Calu3 (cell line): ENCODE measurements around the gene GPNMB. TPM values are rescaled to one million over a fixed set of nuclear protein-coding genes. Genes with fewer than 3 reads are reported as not detected.
"Not testable (repeated sequence)": the region's sequence is repeated elsewhere in the genome, so short reads cannot be mapped to it uniquely, and the experiment has no call there.

Experiments
- BruUV-seq: library from RNA; stranded (reverse); fragments of 400-500 nt; replicated peaks from 2 replicates; lab custom pipeline; 2021; lab: Mats Ljungman, UMichigan
- CTCF ChIA-PET: fragments of 300-600 bp; sonication (Branson Sonifier 250); formaldehyde crosslinking; loops from one replicate; lab custom pipeline; 2022; ENCODE audit warnings: antibody characterized with exemption; lab: Charles Lee
- DNase-seq: peaks from one replicate; pipeline ENCODE4 v3.0.0; 2022
- H3K27ac Mint-ChIP-seq: one replicate; pipeline ENCODE4 v1.8.0; 2022; ENCODE audit warnings: mixed read lengths; ENCODE audit not compliant: unreplicated experiment
- H3K27me3 Mint-ChIP-seq: one replicate; pipeline ENCODE4 v1.8.0; 2022; ENCODE audit warnings: mixed read lengths; ENCODE audit not compliant: unreplicated experiment
- H3K36me3 Mint-ChIP-seq: one replicate; pipeline ENCODE4 v1.8.0; 2022; ENCODE audit warnings: mild to moderate bottlenecking, moderate library complexity, mixed read lengths; ENCODE audit not compliant: insufficient read depth, unreplicated experiment
- H3K4me1 Mint-ChIP-seq: one replicate; pipeline ENCODE4 v1.8.0; 2022; ENCODE audit warnings: mild to moderate bottlenecking, low read depth, mixed read lengths; ENCODE audit not compliant: unreplicated experiment
- H3K4me3 Mint-ChIP-seq: one replicate; pipeline ENCODE4 v1.8.0; 2022; ENCODE audit warnings: mild to moderate bottlenecking, low read depth, moderate library complexity, mixed read lengths; ENCODE audit not compliant: unreplicated experiment
- H3K9me3 Mint-ChIP-seq: one replicate; pipeline ENCODE4 v1.8.0; 2022; ENCODE audit warnings: low read depth, mixed read lengths; ENCODE audit not compliant: unreplicated experiment
- intact Hi-C: fragments of 100-400 bp; cut with micrococcal nuclease; formaldehyde crosslinking; loops from one replicate; pipeline ENCODE4 v1.10.0; 2022; ENCODE audit not compliant: unreplicated experiment
- total RNA-seq: library from RNA; stranded (reverse); gene quantifications from 2 replicates; pipeline ENCODE4 v1.2.3, GENCODE V29; 2022
- TF ChIP-seq, protein P1 (sequence below): fragments of 200-600 bp; IDR thresholded peaks from one replicate; pipeline ENCODE4 v1.8.0; 2022; ENCODE audit warnings: antibody characterized with exemption; ENCODE audit not compliant: unreplicated experiment

GPNMB gene
- total RNA-seq, 1 experiment from 2014 or later: 5.8 TPM

DNA sequence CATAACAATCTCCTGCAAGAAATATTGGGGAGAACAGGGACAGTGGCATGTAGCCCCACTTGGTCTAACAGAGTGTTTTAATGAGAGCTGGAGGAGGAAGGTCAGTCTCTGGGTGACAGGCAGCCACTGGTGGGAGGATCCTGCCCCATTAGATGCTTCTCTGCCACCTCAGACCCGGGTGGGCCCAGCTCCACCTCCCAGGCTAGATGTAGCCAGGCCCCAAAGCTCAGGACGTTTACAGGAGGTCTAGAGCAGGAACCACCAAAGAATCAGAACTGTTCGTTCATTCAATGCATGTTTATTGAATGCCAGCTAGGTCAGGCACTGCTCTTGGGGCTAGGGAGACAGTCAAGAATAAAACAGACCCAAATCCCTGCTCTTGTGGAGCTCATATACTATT lies 28.4 kb upstream of the GPNMB start:
- CTCF ChIA-PET: no interaction called here
- Mint-ChIP-seq H3K36me3 (no peaks in the 10 kb centered on the region), H3K27ac (no peak overlapping the region), H3K27me3 (peaks cover 3% of the 10 kb centered on the region), H3K4me1 (no peaks in the 10 kb centered on the region), H3K9me3 (no peaks in the 10 kb centered on the region), H3K4me3 (no peak overlapping the region)
- intact Hi-C loops: no loop called here
- DNase-seq: no peak
- TF ChIP-seq, protein P1, sequence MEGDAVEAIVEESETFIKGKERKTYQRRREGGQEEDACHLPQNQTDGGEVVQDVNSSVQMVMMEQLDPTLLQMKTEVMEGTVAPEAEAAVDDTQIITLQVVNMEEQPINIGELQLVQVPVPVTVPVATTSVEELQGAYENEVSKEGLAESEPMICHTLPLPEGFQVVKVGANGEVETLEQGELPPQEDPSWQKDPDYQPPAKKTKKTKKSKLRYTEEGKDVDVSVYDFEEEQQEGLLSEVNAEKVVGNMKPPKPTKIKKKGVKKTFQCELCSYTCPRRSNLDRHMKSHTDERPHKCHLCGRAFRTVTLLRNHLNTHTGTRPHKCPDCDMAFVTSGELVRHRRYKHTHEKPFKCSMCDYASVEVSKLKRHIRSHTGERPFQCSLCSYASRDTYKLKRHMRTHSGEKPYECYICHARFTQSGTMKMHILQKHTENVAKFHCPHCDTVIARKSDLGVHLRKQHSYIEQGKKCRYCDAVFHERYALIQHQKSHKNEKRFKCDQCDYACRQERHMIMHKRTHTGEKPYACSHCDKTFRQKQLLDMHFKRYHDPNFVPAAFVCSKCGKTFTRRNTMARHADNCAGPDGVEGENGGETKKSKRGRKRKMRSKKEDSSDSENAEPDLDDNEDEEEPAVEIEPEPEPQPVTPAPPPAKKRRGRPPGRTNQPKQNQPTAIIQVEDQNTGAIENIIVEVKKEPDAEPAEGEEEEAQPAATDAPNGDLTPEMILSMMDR: no peak
- no TSS peak for BruUV-seq

- H3K27ac Mint-ChIP-seq: no peak overlapping the region
- TF ChIP-seq, protein P1: no peak
These were observed 25.8 kb upstream of the GPNMB start for GRCh38 chr7:23220690-23221305.

GRCh38 chr7:23222439-23223030 lies 24.0 kb upstream of the GPNMB start:
- CTCF ChIA-PET: interaction anchor here (0.6 to 1.5 kb wide), 4 partner anchors 11 to 1759 kb away, joined by 3 to 6 read pairs (median 3); no protein-coding TSS in a partner anchor
- intact Hi-C loops: no loop called here
- no peak overlapping the region for H3K4me3 Mint-ChIP-seq
- TF ChIP-seq, protein P1: no peak
- H3K4me1 Mint-ChIP-seq: no peaks in the 10 kb centered on the region
- DNase-seq: peak; percentile 25
- H3K27me3 Mint-ChIP-seq: peaks cover 20% of the 10 kb centered on the region
- no peaks in the 10 kb centered on the region for H3K36me3 Mint-ChIP-seq
- H3K27ac Mint-ChIP-seq: no peak overlapping the region
- no peaks in the 10 kb centered on the region for H3K9me3 Mint-ChIP-seq
- no TSS peak for BruUV-seq

More at GRCh38 chr7:23220690-23221305, 25.8 kb upstream of the GPNMB start:
- no peak for DNase-seq
- intact Hi-C loops: no loop called here
- Mint-ChIP-seq H3K4me1 (no peaks in the 10 kb centered on the region), H3K27me3 (peaks cover 20% of the 10 kb centered on the region), H3K9me3 (no peaks in the 10 kb centered on the region), H3K4me3 (no peak overlapping the region), H3K36me3 (no peaks in the 10 kb centered on the region)
- no TSS peak for BruUV-seq
- CTCF ChIA-PET: no interaction called here

DNA sequence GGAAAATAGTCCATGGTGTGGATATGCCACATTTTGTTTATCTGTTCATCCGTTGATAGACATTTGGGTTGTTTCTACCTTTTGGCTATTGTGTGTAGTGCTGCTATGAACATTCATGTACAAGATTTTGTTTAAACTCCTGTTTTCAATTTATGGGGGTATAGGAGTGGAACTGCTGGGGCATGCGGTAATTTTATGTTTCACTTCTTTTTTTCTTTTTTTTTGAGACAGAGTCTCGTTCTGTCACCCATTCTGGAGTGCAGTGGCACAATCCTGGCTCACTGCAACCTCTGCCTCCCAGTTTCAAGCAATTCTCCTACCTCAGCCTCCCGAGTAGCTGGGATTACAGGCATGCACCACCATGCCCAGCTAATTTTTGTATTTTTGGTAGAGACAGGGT lies 22.2 kb upstream of the GPNMB start:
- intact Hi-C loops: not testable (repeated sequence)

More for the DNA sequence above, 22.2 kb upstream of the GPNMB start:
- CTCF ChIA-PET, H3K9me3 Mint-ChIP-seq, H3K36me3 Mint-ChIP-seq, H3K4me3 Mint-ChIP-seq, DNase-seq, H3K27ac Mint-ChIP-seq, BruUV-seq, H3K4me1 Mint-ChIP-seq: not testable (repeated sequence)
- H3K27me3 Mint-ChIP-seq: peaks cover 20% of the 10 kb centered on the region
